ENCODE results near the gene SESN1.
A peak's percentile ranks its signal among the peaks of the same experiment; 100 is the strongest.
"Not testable (repeated sequence)": the region's sequence is repeated elsewhere in the genome, so short reads cannot be mapped to it uniquely, and the experiment has no call there.

The SESN1 gene

DNA sequence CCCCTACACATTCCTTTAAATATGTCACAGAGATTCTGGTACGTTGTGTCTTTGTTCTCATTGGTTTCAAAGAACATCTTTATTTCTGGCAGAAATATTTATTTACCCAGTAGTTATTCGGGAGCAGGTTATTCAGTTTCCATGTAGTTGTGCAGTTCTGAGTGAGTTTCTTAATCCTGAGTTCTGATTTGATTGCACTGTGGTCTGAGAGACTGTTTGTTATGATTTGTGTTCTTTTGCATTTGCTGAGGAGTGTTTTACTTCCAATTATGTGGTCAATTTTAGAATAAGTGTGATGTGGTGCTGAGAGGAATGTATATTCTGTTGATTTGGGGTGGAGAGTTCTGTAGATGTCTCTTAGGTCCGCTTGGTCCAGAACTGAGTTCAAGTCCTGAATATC, 18.0 kb upstream of the SESN1 start:
- H3K9me3 ChIP-seq: not testable (repeated sequence)

DNA sequence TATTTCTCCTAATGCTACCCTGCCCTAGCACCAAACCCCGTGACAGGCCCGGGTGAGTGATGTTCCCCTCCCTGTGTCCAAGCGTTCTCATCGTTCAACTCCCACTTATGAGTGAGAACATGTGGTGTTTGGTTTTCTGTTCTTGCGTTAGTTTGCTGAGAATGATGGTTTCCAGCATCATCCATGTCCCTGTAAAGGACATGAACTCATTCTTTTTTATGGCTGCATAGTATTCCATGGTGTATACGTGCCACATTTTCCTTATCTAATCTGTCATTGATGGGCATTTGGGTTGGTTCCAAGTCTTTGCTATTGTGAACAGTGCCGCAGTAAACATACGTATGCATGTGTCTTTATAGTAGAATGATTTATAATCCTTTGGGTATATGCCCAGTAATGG, 15.0 kb upstream of the SESN1 start:
- H3K4me3 ChIP-seq; H3K27me3 ChIP-seq (ENCODE audit: low read depth); in situ Hi-C loops (cut with MboI; ENCODE audit: low sequenced_read_pairs); H3K36me3 ChIP-seq (replicated peaks); DNase-seq (ENCODE audit: low spot score in 2 of 2); H3K9me3 ChIP-seq; H3K4me1 ChIP-seq: not testable (repeated sequence)

More for the DNA sequence above, 18.0 kb upstream of the SESN1 start:
- DNase-seq (ENCODE audit: low spot score in 2 of 2); H3K36me3 ChIP-seq (replicated peaks); H3K27me3 ChIP-seq (ENCODE audit: low read depth); H3K4me3 ChIP-seq; in situ Hi-C loops (cut with MboI; ENCODE audit: low sequenced_read_pairs); H3K4me1 ChIP-seq: not testable (repeated sequence)

DNA sequence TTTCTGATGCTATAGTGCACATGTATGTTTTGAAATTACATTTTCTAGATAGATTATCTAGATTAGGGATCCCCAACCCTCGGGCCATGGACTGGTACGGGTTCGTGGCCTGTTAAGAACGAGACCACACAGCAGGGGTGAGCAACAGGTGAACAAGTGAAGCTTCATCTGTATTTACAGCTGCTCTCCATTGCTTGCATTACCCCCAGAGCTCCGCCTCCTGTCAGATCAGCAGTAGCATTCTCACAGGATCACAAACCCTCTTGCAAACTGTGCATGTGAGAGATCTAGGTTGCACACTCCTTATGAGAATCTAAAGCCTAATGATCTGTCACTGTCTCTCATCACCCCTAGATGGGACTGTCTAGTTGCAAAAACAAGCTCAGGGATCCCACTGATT, 11.0 kb upstream of the SESN1 start:
- in situ Hi-C loops (cut with MboI; ENCODE audit: low sequenced_read_pairs): no loop called here
- Histone ChIP-seq H3K9me3 (no peaks in the 10 kb centered on the region), H3K4me3 (no peak overlapping the region), H3K4me1 (no peaks in the 10 kb centered on the region), H3K36me3 (replicated peaks) (no peaks in the 10 kb centered on the region), H3K27me3 (ENCODE audit: low read depth) (no peaks in the 10 kb centered on the region)
- no peak for DNase-seq (ENCODE audit: low spot score in 2 of 2)

DNA sequence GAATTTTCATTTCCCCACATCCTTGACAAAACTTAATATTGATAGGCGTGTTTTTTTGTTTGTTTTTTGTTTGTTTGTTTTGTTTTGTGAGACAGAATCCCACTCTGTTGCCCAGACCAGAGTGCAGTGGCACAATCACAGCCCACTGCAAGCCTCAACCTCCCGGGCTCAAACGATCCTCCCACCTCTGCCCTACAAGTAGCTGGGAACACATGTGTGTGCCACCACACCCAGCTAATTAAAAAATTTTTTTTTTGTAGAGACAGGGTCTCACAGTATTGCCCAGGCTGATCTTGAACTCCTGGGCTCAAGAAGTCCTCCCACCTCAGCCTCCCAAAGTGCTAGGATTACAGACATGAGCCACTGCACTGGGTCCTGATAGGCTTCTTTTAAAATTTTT, 9.9 kb upstream of the SESN1 start:
- no peaks in the 10 kb centered on the region for H3K4me1 ChIP-seq
- H3K9me3 ChIP-seq: no peaks in the 10 kb centered on the region
- no peak for DNase-seq (ENCODE audit: low spot score in 2 of 2)
- in situ Hi-C loops (cut with MboI; ENCODE audit: low sequenced_read_pairs): no loop called here
- H3K27me3 ChIP-seq (ENCODE audit: low read depth): no peaks in the 10 kb centered on the region
- H3K4me3 ChIP-seq: no peak overlapping the region
- no peaks in the 10 kb centered on the region for H3K36me3 ChIP-seq (replicated peaks)

DNA sequence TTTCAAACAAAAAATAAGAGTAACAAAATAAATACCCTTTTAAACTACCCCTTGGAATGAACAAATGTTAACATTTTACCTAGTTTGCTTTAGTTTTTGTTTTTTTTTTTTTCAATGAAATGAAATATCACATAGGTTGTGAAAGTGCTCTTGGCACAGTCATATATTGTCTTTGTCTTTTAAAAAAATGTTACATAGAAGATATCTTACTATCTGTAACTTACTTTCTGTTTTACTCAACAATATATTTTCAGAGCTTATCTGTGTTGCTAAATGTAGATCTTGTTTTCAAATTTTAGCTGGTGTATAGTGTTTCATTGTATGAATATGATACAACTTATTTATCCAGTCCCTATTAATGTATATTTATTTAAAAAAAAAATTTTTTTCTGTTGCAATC, 9.3 kb upstream of the SESN1 start:
- in situ Hi-C loops (cut with MboI; ENCODE audit: low sequenced_read_pairs): no loop called here
- H3K27me3 ChIP-seq (ENCODE audit: low read depth): no peaks in the 10 kb centered on the region
- no peaks in the 10 kb centered on the region for H3K36me3 ChIP-seq (replicated peaks)
- no peaks in the 10 kb centered on the region for H3K4me1 ChIP-seq
- H3K4me3 ChIP-seq: no peak overlapping the region
- no peaks in the 10 kb centered on the region for H3K9me3 ChIP-seq
- no peak for DNase-seq (ENCODE audit: low spot score in 2 of 2)

DNA sequence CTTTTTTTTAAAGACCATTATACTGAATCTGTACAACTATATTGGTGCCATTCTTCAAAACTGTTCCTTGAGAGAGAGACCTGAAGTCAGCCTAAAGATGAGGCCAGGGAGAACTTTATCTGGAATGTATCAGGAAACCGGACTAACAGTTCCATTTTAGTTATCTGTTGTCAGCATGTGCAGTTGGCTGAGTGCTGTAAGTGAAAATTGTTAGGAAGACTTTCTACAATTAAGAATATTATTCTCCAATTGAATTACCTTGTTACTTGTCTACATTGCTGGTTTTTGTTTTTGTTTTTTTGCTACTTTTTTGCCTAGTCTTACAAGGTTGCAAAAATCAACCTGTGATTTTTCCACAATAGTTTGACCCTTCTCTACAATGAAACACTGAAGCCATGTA, 8.1 kb upstream of the SESN1 start:
- in situ Hi-C loops (cut with MboI; ENCODE audit: low sequenced_read_pairs): no loop called here
- DNase-seq (ENCODE audit: low spot score in 2 of 2): no peak

DNA sequence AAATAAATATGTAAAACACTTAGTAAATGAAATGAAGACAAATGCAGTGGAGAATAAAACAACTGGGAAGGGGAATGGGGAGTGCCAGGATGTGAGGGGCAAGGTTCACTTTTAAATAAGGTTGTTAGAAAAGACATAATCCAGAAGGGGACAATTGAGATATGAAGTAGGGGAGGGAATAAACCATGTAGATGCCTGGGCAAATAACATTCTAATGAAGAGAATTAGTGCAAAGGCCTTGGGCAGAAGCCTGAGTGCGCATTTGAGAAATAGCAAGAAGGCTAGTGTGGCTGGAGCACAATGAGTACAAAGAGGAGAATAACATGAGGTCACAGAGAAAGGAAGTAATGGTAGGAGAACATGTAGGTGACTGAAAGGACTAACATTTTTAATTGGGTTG, 3.0 kb upstream of the SESN1 start:
- H3K27me3 ChIP-seq (ENCODE audit: low read depth): no peaks in the 10 kb centered on the region
- no peak overlapping the region for H3K4me3 ChIP-seq
- peaks cover 1% of the 10 kb centered on the region; the same call in 1 of the 2 replicates for H3K4me1 ChIP-seq
- in situ Hi-C loops (cut with MboI; ENCODE audit: low sequenced_read_pairs): loop anchor here (10.0 kb wide), 1 partner anchor 287 kb away; the partner anchor contains the start of gene CD164
- no peaks in the 10 kb centered on the region for H3K9me3 ChIP-seq
- H3K36me3 ChIP-seq (replicated peaks): no peaks in the 10 kb centered on the region
- no peak for DNase-seq (ENCODE audit: low spot score in 2 of 2)

More for the DNA sequence above, 8.1 kb upstream of the SESN1 start:
- H3K27me3 ChIP-seq (ENCODE audit: low read depth): no peaks in the 10 kb centered on the region
- H3K36me3 ChIP-seq (replicated peaks): no peaks in the 10 kb centered on the region
- no peaks in the 10 kb centered on the region for H3K4me1 ChIP-seq
- H3K4me3 ChIP-seq: no peak overlapping the region
- no peaks in the 10 kb centered on the region for H3K9me3 ChIP-seq

DNA sequence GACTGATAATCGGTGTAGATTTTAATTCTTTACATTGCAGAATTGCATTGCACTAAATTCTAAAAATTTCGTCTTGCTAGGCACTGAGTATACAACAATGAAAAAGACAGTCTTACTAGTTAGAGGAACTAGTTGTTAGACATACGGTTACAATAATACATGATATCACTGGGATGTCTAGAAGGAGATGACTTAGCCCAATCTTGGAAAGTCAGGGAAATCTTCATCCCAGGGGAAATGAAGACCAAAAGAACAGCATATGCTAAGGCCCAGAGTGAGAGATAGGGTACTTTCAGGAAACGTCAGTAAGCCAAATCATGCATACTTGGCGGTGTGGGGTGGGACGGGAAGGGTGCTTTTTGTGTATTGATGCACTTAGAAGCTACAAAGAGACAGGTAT, 1.6 kb upstream of the SESN1 start:
- Histone ChIP-seq H3K27me3 (ENCODE audit: low read depth) (no peaks in the 10 kb centered on the region), H3K9me3 (no peaks in the 10 kb centered on the region), H3K4me1 (peaks cover 13% of the 10 kb centered on the region; the same call in 1 of the 2 replicates), H3K4me3 (peak overlapping the region; percentile 54), H3K36me3 (replicated peaks) (no peaks in the 10 kb centered on the region)
- in situ Hi-C loops (cut with MboI; ENCODE audit: low sequenced_read_pairs): loop anchor here (10.0 kb wide), 1 partner anchor 289 kb away; the partner anchor contains the start of gene CD164
- no peak for DNase-seq (ENCODE audit: low spot score in 2 of 2)

DNA sequence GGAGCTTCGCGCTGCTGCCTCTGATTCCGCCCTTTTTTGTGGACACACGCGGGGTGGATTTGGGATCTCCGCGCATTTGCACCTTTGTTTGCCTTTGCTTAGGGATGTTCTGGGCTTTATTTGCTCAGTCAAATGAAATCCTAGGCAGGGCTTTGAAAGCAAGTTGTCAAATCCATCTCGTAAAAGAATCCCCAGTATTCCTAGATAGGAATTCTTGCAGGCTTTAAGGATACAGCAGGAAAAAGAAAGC, 1.1 kb upstream of the SESN1 start:
- H3K9me3 ChIP-seq: no peaks in the 10 kb centered on the region
- peak overlapping the region; percentile 54 for H3K4me3 ChIP-seq
- H3K36me3 ChIP-seq (replicated peaks): no peaks in the 10 kb centered on the region
- H3K4me1 ChIP-seq: peaks cover 13% of the 10 kb centered on the region; the same call in 1 of the 2 replicates
- in situ Hi-C loops (cut with MboI; ENCODE audit: low sequenced_read_pairs): loop anchor here (10.0 kb wide), 1 partner anchor 289 kb away; the partner anchor contains the start of gene CD164
- no peak for DNase-seq (ENCODE audit: low spot score in 2 of 2)
- no peaks in the 10 kb centered on the region for H3K27me3 ChIP-seq (ENCODE audit: low read depth)

DNA sequence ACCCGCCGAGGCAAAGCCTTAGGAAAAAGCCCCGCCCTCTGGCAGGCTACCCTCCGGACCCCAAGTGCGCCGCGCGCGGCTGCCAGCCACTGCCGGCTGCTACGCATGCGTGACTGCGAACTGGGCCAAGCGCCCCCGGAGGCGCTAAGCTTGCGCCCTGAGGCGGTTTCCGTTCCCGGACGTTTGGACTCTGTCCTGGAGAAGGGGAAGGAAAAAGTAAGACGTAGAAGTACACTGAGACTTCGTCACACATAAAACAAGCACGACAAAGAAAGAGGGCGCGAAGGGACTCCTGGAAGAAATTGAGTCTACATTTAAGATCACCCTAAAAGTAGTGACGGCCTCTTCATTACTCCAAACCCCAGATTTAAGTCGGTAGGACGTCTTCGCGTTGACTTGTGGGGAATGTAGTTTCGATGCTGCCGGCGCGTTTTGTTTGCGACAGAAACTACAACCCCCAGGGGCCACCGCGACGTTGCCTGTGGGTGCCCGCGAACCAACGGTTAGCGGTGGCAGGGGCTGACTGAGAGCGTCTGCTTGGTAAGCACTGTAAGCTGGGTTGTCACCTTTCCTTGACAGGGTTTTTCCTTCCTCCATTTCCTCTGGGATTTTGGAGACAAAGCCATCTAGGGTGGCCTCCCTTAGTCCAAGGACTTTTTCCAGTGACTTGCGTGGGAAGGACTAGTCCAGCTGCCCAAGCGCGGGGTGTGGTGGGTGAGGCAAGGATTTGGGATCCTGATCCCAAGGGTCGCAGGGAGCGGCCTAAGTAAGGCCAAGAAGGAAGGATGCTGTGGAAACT, 589 bp upstream of the SESN1 start, which contains the start of gene CEP57L1:
Gene CEP57L1 (plus strand): TSS at position 472 of the 799 bp plus-strand sequence. CDS start 49,715 bp downstream, outside the sequence.
- H3K4me1 ChIP-seq: peaks cover 13% of the 10 kb centered on the region; the same call in 1 of the 2 replicates
- H3K27me3 ChIP-seq (ENCODE audit: low read depth): no peaks in the 10 kb centered on the region
- no peaks in the 10 kb centered on the region for H3K36me3 ChIP-seq (replicated peaks)
- in situ Hi-C loops (cut with MboI; ENCODE audit: low sequenced_read_pairs): loop anchor here (10.0 kb wide), 1 partner anchor 290 kb away; the partner anchor contains the start of gene CD164
- H3K9me3 ChIP-seq: no peaks in the 10 kb centered on the region
- H3K4me3 ChIP-seq: peak within 1 kb of the TSS; percentile 54
- DNase-seq (ENCODE audit: low spot score in 2 of 2): peak; percentile 93 to 99

DNA sequence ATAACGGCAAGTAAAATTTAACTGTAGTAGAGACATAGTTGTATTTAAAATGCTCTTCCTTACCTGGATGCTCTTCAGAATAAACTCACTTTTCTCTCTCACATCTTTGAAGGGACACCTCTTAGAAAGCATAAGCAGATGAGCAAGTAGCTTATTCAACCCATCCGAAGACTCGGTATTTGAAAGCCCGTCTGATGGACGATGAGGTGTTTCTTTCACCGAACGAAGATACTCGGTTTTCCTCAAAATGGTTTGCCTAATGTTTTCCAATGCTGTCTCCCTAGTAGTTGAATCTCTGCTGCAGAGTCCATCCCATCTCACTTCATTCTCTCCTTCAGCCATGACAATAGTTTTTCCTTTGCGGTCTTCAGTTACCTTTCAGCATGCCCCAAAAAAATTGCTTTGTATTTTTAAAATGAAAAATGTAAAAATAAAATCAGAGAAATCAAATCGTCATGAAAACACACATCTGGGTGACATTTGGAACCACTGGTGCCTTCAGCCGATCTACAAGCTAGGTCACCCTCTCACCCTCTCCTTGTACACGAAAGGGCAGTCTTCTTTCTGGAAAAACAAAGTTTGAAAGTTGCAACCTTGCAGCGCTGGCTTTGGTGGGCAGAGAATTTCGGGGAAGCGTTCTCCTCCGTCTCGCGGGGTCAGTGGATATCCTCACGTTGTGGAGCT, 772 bp downstream of the SESN1 start:
- DNase-seq (ENCODE audit: low spot score in 2 of 2): no peak
- Histone ChIP-seq H3K4me3 (peak overlapping the region; percentile 54), H3K4me1 (peaks cover 13% of the 10 kb centered on the region; the same call in 1 of the 2 replicates), H3K9me3 (no peaks in the 10 kb centered on the region), H3K27me3 (ENCODE audit: low read depth) (no peaks in the 10 kb centered on the region), H3K36me3 (replicated peaks) (no peaks in the 10 kb centered on the region)
- in situ Hi-C loops (cut with MboI; ENCODE audit: low sequenced_read_pairs): loop anchor here (10.0 kb wide), 1 partner anchor 291 kb away; the partner anchor contains the start of gene CD164

DNA sequence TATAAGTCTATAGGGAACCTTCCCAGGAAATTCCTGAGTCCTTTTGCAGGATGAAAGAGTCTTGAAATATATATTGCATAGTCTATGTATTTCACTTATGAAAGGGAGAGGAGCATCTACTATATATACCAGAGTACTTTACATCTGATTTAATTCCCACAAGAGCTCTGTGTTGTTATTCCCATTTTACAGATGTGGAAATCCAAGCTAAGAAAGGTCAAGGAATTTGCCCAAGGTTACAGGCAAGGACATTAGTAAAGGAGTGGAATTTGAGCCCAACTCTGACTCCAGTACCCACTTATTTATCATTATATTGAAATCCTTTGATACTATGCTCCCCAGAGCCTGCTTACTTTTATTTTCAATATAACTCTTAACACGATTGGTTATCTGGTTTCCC, 2.6 kb downstream of the SESN1 start:
- Histone ChIP-seq H3K27me3 (ENCODE audit: low read depth) (no peaks in the 10 kb centered on the region), H3K4me3 (no peak overlapping the region), H3K4me1 (peaks cover 13% of the 10 kb centered on the region; the same call in 1 of the 2 replicates), H3K36me3 (replicated peaks) (no peaks in the 10 kb centered on the region), H3K9me3 (no peaks in the 10 kb centered on the region)
- DNase-seq (ENCODE audit: low spot score in 2 of 2): no peak
- in situ Hi-C loops (cut with MboI; ENCODE audit: low sequenced_read_pairs): loop anchor here (10.0 kb wide), 1 partner anchor 293 kb away; the partner anchor contains the start of gene CD164

DNA sequence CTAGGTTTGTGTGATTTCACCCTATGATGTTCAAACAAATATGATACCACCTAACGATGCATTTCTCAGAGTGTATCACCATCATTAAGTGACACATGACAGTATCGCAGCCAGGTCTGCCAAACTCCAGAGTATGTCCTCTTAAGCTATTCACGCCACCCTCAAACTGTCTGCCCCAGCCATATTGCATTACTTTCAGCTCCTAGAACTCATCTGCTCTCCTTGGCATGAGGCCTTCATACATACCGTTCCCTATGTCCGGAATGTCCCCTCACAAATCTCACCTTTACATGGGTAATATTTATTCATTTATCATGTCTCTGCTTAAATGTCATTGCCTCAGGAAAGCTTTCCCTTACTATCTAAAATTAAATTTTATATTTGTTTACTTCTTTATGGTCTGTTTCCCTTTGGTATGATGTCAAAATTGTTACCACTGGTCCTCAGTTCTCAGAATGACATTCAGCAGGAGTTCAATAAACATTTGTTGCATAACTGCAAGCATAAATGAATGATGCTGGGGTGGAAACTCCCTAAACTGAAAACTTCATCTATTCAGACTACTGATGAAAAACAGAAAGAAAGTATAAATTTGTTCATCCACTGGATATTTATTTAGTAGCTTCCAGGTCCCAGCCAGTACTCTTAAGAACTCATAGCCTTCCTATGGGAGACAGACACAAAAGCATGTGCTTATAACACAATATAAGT, 3.2 kb downstream of the SESN1 start:
- no peaks in the 10 kb centered on the region for H3K36me3 ChIP-seq (replicated peaks)
- in situ Hi-C loops (cut with MboI; ENCODE audit: low sequenced_read_pairs): loop anchor here (10.0 kb wide), 1 partner anchor 293 kb away; the partner anchor contains the start of gene CD164
- no peaks in the 10 kb centered on the region for H3K27me3 ChIP-seq (ENCODE audit: low read depth)
- H3K4me3 ChIP-seq: no peak overlapping the region
- H3K4me1 ChIP-seq: peaks cover 13% of the 10 kb centered on the region; the same call in 1 of the 2 replicates
- DNase-seq (ENCODE audit: low spot score in 2 of 2): no peak
- no peaks in the 10 kb centered on the region for H3K9me3 ChIP-seq
